22Rv1 (cell line): Measurements from ENCODE around the gene BLOC1S5.
"Not testable (repeated sequence)": the region's sequence is repeated elsewhere in the genome, so short reads cannot be mapped to it uniquely, and the experiment has no call there.

Experiments
- H3K27ac ChIP-seq: fragments of 450-650 bp; 2 replicates; pipeline ENCODE4 v1.5.1; 2017
- CTCF ChIP-seq: fragments of 450-650 bp; IDR thresholded peaks from 2 replicates; pipeline ENCODE4 v1.5.1; 2017; ENCODE audit warnings: mild to moderate bottlenecking
- ZFX ChIP-seq: fragments of 450-650 bp; IDR thresholded peaks from 2 replicates; pipeline ENCODE4 v1.6.1; 2017; ENCODE audit warnings: antibody characterized with exemption, borderline replicate concordance

The BLOC1S5 gene

GRCh38 chr6:8060346-8060745 lies 3.8 kb downstream of the BLOC1S5 start:
- TF ChIP-seq CTCF (no peak), ZFX (no peak)

GRCh38 chr6:8059129-8059528 lies 5.1 kb downstream of the BLOC1S5 start:
- no peak for TF ChIP-seq ZFX
- TF ChIP-seq CTCF: peak; percentile 37
- H3K27ac ChIP-seq: no peak overlapping the region

More at GRCh38 chr6:8060346-8060745, 3.8 kb downstream of the BLOC1S5 start:
- no peak overlapping the region for H3K27ac ChIP-seq

- no peak for TF ChIP-seq ZFX
- TF ChIP-seq CTCF: no peak
- no peak overlapping the region for H3K27ac ChIP-seq
Measured at GRCh38 chr6:8057793-8058192, 6.4 kb downstream of the BLOC1S5 start.

- no peak for TF ChIP-seq CTCF
- TF ChIP-seq ZFX: no peak
- no peak overlapping the region for H3K27ac ChIP-seq
Measured at GRCh38 chr6:8057263-8057662, 6.9 kb downstream of the BLOC1S5 start.

- no peak overlapping the region for H3K27ac ChIP-seq
- TF ChIP-seq ZFX: no peak
Measured at GRCh38 chr6:8054276-8054675, 9.9 kb downstream of the BLOC1S5 start.

- no peak for TF ChIP-seq CTCF
- no peak for TF ChIP-seq ZFX
- H3K27ac ChIP-seq: no peak overlapping the region
Measured at GRCh38 chr6:8047541-8048292, 16.5 kb downstream of the BLOC1S5 start.

GRCh38 chr6:8045769-8046168 lies 18.4 kb downstream of the BLOC1S5 start:
- not testable (repeated sequence) for H3K27ac ChIP-seq

GRCh38 chr6:8043221-8043620 lies 21.0 kb downstream of the BLOC1S5 start:
- TF ChIP-seq CTCF: no peak
- TF ChIP-seq ZFX: no peak
- no peak overlapping the region for H3K27ac ChIP-seq
